ENCODE data around the gene FOXR1.

DNA sequence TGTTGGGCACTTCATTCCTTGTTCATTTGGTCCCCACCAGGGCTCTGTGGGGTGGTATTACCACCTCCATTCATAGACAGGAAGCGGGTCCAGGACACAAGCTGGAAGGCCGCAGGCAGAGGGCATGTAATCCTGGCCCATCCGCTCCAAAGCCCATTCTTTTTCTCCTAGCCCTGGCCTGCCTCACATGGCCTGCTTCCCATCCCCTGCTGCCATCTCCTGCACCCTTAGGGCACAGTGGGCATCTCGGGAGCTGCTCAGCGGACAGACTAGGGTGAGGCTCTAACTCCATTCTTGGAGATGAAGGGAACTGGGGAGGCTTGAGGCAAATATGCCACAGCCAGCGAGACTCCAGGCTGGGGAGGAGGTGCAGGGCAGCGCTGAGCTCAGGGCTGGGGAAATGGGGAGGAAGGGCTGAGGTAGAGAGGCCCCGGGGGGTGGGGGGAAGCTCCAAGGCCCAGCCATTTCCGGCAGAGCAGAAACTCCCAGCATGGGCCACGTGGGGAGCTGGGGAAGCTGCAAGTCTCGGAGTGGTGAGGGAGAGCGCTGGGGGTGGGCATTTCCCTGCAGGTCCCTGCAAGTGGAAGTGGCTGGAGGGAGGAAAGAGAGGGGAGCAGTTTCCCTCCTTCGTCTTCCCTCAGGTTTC lies 31.5 kb upstream of the FOXR1 start:
- TF ChIP-seq, protein P1, sequence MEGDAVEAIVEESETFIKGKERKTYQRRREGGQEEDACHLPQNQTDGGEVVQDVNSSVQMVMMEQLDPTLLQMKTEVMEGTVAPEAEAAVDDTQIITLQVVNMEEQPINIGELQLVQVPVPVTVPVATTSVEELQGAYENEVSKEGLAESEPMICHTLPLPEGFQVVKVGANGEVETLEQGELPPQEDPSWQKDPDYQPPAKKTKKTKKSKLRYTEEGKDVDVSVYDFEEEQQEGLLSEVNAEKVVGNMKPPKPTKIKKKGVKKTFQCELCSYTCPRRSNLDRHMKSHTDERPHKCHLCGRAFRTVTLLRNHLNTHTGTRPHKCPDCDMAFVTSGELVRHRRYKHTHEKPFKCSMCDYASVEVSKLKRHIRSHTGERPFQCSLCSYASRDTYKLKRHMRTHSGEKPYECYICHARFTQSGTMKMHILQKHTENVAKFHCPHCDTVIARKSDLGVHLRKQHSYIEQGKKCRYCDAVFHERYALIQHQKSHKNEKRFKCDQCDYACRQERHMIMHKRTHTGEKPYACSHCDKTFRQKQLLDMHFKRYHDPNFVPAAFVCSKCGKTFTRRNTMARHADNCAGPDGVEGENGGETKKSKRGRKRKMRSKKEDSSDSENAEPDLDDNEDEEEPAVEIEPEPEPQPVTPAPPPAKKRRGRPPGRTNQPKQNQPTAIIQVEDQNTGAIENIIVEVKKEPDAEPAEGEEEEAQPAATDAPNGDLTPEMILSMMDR (IDR thresholded peaks at IDR 0.05 in 8 of 11, conservative IDR thresholded peaks at IDR 0.05 in 3 of 11): no peak
- no peak for TF ChIP-seq POLR2A (IDR thresholded peaks at IDR 0.05)
